NK-92 (cell line): ENCODE data around the gene WDR73.
"Not testable (repeated sequence)": the region's sequence is repeated elsewhere in the genome, so short reads cannot be mapped to it uniquely, and the experiment has no call there.

Experiments used
- DNase-seq: peaks from one replicate; lab custom pipeline; 2025; ENCODE audit not compliant: unreplicated experiment; lab: John Stamatoyannopoulos, UW

The WDR73 gene

DNA sequence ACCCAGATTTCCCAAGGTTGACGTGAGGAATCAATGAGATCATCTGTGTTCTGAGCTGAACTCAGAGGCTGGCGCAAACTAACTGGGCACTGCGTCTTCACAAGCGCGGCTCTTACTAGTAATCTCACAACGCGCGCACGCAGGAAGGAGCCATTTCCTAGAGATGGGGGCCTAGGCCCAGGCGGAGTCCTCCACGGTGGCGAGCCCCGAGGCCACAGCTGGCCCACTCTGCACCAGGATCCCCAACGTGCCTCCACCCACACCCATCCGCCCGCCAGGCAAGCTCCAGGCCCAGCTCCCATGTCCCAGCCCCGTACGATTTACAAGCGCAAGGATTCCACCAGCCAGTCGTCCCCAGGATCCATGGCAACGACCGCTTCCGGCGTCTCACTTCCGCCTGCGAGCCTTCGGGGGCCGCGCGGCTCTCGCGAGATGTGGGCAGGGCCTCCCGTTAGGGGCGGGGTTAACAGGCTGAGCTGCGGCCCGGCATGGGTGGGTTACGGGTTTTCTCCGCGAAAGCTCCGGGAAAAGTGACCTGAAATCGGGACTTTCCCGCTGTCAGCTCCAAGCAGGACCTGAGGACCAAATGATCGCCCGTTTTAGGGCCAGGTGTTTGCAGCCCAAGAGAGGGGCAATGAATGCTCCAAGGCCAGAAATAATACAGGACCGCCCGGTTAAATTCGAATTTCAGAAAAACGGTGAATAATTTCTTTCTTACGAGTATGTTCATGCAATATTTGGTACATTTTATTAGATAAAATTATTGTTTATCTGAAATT is at the start of gene WDR73:
WDR73 (minus strand) TSS at position 374 of the 779 bp plus-strand sequence; CDS start at position 365, 9 bp downstream.
- DNase-seq = peak; percentile 75

DNA sequence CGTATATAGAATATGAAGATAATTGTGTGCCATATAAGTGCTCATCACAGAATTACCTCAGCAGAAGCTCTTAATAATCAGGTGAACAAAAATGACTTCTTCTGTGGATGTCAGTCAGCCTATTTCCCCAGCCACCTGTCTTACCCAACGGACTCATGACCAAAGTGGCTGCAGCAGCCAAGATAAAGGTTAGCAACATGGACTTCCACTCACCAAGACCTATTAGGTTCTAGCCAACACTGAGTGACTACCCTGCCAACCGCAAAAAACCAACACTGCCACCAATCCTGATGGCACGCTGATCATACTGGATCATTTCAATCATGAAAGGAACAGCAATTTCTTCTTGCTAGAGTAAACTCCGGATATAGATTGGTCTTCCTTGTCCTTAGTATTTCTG is 49.7 kb upstream of the WDR73 start:
- no peak for DNase-seq

DNA sequence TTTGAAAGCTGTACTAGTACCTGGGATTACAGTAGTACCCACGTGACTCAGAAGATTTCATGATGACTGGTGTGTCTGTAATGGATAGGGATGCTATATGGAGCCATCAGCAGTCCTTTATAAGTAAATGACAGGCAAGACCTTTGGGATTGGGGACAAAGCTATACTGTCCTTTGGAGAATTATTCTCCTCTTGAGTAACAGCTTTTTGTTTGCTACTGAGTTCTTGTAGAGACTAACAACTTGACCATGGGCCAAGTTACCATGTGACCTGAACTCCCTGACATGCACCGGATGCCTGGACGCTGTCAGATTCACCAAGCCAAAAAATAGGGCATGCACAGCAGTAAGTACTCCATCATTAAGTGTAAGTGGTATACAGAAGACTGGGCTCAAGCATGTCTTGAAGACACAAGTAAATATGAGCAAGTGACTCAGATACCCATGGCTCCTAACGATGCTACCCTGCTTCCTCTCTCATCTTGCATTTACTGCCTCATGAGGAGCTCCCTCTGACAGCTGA is 48.9 kb upstream of the WDR73 start:
- DNase-seq = no peak

DNA sequence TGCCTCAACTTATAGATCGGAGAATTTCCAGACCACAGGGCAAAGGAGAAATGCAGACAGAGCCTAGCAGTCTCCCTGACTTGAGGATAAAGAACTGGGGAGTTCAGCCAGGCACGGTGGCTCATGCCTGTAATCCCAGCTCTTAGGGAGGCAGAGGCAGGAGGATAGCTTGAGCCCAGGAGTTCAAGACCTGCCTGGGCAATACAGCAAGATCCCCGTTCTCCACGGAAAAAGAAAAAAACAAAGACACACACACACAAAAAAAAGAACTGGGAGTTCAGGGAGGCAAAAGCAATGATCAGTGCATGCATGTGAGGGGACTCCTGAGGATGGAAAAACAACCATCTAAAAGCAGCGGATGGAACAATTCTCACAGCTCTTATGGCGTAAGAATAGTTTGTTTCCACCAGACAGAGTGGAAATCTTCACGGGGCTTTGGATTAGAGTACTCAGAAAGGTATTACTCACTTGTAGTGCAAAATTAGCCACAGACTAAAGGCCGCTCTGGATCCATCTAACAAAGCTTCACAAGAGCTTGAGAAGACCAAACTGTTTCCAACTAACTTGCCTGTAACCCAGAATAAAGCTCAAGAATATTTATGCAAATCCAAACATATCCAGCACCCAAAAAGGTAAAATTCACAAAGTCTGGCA is 45.6 kb upstream of the WDR73 start:
- DNase-seq = no peak

DNA sequence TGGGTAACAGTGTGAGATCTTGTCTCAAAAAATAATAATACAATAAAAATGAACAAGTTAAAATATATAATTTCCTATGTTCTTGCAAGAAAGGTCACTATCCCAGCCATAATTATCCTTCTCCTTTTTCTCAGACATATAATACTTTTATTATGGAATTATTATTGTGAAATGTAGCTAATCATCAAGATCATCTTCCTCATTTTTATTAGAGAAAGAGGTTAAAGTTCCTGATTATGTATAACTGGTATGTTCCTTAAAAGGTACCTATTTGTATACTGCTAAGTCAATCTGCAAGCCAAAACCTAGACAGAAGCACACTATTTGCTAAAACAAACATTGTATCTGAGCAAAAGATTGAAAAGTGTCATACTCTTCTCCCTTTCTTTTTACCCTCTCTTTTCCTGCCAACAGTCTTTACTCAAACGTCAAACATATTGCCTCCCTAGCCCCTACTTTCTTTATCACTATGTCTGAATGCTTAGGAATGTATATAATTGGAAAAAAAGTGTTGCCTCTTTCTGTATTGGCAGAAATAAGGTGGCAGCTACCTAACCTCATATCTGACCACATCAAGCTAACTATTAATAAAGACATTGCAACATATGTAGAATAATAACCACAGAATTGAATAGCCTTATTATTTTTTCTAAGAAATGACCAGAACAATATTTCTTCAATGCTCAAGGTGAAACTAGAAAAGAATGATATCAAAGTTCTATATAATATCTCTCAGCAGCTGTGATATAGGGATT is 43.3 kb upstream of the WDR73 start:
- no peak for DNase-seq

DNA sequence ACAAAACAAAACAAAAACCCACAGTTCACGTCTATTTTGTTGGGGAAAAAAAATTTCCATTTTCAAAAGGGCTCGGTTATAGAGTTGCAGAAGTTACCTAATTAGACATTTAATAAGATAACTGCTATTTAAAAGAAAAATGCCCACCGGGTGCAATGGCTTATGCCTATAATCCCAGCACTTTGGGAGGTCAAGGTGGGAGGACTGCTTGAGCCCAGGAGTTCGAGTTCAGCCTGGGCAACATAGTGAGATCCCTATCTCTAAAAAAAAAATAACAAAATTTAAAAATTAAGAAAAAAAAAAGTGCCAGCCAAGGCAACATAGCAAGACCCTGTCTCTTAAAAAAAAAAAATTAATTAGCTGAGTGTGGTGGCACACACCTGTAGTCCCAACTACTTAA is 42.7 kb upstream of the WDR73 start:
- DNase-seq = no peak

DNA sequence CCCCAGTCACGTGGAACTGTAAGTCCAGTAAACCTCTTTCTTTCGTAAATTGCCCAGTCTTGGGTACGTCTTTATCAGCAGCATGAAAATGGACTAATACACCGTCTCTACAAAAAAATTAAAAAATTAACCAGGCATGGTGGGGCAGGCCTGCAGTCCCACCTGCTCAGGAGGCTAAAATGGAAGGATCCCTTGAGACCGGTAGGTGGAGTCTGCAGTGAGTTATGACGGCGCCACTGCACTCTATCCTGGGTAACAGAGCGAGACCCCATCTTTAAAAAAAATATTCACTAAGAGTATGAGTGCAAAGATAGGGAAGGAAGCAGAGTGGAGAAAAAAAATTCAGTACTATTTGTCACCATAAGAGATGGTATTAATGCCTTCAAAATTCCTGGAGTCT is 36.3 kb upstream of the WDR73 start:
- DNase-seq = no peak

DNA sequence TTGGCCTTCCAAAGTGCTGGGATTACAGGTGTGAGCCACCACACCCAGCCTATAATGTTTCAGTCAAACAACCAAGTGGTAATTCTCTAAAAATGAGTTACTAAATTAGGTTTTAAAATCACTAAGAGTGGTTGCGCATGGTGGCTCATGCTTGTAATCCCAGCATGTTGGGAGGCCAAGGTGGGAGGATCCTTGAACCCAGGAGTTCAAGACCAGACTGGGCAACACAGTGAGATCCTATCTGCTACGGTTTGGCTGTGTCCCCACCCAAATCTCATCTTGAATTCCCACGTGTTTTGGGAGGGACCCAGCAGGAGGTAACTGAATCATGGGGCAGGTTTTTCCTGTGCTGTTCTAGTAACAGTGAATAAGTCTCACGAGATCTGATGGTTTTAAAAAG is 35.8 kb upstream of the WDR73 start:
- DNase-seq = no peak

DNA sequence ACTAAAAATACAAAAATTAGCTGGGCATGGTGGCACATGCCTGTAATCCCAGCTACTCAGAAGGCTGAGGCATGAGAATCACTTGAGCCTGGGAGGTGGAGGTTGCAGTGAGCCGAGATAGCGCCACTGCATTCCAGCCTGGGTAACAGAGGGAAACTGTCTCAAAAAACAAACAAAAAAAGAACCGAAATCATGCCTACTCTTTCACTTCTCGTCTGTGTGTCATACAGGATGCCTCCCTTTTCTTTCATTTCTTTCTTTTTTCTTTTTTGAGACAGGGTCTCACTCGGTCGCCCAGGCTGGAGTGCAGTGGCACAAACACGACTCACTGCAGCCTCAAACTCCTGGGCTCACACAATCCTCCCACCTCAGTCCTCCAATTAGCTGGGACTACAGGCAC is 32.4 kb upstream of the WDR73 start:
- DNase-seq = not testable (repeated sequence)

DNA sequence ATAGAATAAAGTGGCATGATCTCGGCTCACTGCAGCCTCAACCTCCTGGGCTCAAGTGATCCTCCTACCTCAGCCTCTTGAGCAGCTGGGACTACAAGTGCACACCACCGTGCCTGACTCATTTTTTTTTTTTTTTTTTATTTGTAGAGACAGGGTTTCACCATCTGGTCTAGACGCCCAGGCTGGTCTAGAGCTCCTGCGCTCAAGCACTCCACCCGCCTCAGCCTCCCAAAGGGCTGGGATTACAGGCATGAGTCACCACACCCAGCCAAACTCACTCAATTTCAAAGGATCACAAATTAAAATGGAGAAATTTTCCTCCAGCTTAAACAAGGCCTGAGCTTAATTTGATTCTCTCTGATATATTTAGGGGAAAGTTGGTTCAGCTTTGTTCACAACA is 31.2 kb upstream of the WDR73 start:
- no peak for DNase-seq

DNA sequence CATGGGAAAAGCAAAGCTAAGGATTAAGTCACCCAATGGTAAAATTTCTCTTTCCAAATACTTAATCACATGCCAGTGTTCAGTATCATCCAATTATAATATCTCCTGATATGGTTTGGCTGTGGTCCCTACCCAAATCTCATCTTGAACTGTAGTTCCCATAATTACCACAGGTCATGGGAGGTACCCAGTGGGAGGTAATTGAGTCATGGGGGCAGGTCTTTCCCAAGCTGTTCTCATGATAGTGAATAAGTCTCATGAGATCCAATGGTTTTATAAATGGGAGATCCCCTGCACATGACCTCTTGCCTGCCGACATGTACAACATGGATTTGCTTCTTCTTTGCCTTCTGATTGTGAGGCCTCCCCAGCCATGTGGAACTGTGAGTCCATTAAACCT is 30.0 kb upstream of the WDR73 start:
- DNase-seq = no peak

DNA sequence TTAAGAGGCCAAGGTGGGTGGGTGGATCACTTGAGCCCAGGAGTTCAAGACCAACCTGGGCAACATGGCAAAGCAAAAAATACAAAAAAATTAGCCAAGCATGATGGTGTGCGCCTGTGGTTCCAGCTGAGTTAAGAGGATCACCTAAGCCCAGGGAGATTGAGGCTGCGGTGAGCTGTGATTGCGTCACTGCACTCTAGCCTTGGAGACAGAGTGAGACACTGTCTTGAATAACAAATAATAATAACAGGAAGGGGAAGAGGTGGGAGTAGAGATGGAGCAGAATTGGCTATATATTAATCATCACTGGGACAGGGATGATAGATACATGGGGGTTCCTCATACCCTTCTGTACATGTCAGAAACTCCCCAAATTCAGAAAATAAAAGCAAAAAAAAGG is 27.7 kb upstream of the WDR73 start:
- DNase-seq = no peak

DNA sequence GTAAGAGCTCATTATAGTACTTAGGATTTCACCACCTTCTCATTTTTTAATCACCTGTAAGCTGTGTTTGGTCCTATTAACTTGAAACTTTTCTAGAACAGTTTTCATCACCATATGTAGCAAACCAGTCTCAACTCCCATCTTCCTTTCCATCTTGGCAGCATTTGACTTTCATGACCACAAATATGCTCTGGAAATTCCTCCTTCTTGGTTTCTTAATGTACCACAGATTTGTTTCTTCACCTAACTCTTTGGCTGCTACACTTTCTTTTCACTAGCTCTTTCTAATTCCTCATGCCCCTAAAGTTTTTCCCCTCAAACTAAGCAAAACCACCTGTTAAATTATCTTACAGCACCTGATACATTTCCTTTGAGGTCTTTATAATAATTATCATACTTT is 17.1 kb upstream of the WDR73 start:
- no peak for DNase-seq

DNA sequence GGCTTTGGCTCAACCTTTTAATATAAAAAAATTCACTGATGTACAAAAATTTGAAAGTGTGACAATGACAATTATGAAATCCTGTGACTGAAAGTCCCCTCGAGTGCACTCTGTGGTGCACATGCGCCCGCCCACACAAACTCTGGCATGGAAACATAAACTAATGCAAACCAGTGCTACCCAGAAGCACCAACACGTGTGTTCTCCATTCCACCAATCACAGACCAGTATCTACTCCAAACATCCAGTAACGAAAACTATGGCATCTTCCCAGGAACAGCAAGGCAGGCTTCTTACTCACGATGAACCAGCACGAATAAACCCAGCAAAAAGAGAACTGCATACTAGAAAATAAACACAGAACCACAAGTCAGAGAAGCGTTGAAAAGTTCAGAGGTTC is 15.6 kb upstream of the WDR73 start:
- no peak for DNase-seq

DNA sequence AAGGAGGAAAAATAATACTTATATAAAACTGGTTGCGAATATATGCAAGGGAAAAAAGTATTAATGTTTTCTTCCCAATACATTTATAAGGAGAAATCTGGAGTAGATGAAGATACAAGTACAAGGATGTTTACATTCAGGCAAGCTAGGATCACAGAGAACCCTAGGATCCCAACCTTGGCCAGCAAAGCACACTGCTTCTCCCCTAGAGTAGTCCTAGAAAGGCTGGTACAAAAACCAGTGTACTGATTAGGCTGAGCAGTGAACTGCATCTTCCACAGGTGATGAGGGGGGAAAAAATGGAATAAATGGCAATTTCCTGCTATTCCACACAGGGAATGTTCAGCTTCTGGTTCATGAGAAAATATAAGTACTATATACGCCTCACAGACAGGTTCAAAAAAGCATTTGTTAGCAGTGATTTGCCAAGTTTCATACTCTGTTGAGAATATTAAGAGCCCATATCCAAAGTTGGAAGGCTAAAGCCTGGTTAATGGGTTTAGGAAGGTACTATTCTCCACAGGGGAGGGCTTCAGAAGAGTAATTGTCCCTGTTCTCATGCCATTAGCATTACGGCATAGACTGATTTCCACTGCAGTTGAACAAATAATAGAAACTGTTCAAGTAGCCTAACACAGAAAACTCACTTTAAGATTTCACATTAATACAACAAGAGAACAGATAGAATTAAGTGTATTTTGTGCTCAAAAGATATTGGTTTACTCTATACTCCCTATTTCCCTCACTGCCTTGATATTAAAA is 14.3 kb upstream of the WDR73 start:
- DNase-seq = no peak

DNA sequence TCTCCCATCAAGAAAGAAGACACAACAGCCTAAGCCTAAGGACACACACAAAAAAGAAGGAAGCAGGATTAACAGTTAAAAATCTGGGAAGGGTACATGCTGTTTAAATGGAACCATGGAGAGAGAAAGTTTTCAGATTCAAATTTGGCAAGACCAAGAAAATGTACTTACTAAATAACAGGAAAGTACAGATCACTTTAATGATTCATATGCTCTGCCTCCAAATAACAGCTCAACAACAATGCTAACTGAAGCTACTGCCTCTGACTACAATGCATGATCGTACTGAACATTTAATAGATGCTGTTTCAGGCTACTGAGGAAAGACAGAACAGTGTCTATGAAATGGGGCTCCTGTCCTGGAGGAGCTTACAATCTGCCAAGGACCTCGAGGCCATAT is 12.3 kb upstream of the WDR73 start:
- DNase-seq = no peak

DNA sequence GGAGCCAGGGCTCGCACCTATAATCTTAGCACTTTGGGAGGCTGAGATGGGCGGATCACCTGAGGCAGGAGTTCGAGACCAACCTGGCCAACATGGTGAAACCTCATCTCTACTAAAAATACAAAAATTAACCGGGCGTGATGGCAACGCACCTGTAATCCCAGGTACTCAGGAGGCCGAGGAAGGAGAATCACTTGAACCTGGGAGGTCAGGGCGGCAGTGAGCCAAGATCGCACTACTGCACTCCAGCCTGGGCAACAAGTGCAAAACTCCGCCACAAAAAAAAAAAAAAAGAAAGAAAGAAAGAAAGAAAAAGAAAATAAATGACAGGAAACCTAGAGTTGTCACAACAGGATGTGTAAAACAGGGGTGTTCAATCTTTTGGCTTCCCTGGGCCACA is 6.9 kb upstream of the WDR73 start:
- DNase-seq = no peak

DNA sequence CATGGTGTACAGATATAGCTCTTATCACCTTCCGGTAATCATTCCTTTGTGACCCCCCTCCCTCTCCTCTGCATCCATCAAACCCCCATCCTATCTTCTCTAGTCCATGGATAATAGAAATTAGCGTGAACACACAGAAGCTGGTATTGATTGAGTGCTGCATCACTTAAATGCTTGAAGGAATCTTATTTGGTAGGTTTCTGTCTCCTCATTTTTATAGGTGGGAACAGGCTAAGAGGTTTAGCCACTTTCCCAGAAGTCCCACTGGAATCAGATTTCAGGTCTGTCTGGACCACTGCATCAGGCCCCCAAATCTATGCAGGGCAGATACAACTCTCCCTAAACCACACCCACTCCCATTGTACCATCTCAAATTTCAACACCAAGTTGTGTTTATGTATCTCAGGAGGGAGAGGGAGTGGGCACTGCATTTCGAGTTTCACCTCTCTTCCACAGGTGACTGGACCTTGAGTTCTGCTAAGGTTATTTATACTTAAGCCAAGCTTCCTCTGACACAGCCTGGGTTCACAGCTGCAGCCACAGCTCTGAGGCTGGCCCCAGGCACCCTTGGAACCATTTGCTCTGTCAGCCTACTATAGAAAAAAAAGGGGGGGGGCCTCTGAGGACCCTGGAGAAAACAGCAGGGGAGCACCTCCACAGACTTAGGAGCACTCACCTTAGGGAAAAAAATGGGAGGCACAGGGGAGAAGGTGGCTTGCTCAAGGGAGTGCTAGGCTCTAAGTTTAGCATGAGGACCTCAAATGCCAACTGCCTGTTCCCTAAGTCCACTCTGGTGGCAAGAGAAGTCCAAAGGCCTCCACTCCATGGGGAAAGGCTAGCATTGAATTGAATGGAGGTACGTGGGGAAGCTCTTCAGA is 6.1 kb upstream of the WDR73 start:
- DNase-seq = no peak

DNA sequence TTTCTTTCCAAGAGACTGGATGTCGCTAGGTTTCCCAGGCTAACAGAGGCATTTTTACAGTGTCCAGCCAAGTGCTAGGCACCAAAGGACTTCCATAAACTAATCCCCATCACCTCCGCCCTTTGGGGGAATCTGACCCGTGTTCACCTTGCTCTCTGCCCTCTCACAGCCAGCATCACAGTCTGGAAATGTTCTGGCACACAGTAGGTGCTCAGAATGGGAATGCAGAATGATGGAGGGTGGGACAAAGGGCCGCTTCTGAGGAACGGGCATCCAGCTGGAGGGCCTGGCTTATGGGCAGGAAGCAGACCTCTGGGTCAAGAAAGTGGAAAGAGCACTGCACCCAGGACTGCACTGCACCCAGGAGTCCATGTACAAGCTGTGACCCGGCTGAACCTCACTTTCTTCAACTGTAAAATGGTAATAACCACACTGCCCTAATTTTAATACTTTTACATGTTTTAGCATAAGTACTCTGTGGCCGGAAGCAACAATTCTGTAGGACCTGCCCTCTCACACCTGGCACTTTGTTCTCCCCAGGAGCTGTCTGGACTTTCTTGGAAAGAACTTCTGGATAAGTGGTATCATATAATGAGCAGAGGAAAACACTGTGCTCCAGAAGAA is 4.8 kb upstream of the WDR73 start:
- DNase-seq = no peak
